ENCODE results near the gene MEG3. TPM values are rescaled to one million over a fixed set of nuclear protein-coding genes. Genes with fewer than 3 reads are reported as not detected.

MEG3 gene
- total RNA-seq, 2 experiments from 2014 or later: not detected

DNA sequence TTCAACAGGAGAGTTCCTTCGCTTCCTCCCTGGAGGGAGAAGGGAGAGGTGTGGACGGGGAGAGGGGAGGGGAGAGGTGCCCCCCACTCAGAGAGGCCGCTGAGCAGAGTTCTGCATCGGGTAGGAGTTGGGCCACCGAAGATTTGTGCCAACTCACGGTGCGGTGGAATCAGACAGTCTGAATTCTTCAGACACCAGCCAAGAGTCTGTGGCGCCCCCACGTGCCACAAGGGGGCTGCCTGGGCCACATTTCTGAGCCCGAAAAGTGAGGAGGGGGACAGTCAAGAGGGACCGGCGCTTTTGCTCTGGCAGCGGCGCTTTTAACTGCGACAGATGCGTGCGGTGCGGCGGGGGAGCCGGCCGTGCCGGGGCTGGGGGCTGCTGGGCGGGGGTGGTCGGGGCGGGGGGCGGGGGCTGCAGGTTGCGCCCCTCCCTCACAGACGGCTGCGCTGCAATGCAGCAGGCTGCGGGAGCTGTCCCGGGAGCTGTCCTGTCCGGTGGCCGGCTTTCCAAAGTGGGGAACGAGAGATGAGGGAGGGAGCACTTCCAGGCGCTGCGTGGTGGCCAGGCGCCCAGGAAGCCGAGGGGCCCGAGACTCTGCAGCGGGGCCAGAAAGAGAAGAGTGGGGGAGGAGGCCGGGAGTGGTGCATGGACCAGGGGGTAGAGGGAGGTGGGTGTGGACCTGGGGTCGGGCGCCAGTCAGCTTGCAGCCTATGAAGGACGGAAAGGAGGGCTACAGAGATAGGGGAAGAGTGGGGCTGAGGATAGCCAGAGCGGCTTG lies 78.6 kb downstream of the MEG3 start:
- no TSS peak for BruUV-seq (replicated peaks)
- H2AFZ ChIP-seq (ENCODE audit: low read length): no peak overlapping the region
- no peak for TF ChIP-seq EZH2phosphoT487 (IDR thresholded peaks at IDR 0.05; ENCODE audit: borderline replicate concordance, low read depth, low read length)
- TF ChIP-seq, protein P1, sequence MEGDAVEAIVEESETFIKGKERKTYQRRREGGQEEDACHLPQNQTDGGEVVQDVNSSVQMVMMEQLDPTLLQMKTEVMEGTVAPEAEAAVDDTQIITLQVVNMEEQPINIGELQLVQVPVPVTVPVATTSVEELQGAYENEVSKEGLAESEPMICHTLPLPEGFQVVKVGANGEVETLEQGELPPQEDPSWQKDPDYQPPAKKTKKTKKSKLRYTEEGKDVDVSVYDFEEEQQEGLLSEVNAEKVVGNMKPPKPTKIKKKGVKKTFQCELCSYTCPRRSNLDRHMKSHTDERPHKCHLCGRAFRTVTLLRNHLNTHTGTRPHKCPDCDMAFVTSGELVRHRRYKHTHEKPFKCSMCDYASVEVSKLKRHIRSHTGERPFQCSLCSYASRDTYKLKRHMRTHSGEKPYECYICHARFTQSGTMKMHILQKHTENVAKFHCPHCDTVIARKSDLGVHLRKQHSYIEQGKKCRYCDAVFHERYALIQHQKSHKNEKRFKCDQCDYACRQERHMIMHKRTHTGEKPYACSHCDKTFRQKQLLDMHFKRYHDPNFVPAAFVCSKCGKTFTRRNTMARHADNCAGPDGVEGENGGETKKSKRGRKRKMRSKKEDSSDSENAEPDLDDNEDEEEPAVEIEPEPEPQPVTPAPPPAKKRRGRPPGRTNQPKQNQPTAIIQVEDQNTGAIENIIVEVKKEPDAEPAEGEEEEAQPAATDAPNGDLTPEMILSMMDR (conservative IDR thresholded peaks at IDR 0.05; ENCODE audit: low read length): 0 out of 2 replicates have a peak, but pooled peaks have one; percentile 42
- H3K27ac ChIP-seq (ENCODE audit: low read depth, low read length, poor library complexity, severe bottlenecking): no peak overlapping the region
- no peak overlapping the region for H3K4me3 ChIP-seq (ENCODE audit: low read depth, low read length, poor library complexity, severe bottlenecking)
- H3K36me3 ChIP-seq (ENCODE audit: insufficient read depth, low read length): no peaks in the 10 kb centered on the region
- intact Hi-C loops (cut with micrococcal nuclease; ENCODE audit: unreplicated experiment): no loop called here
- no peak for DNase-seq (ENCODE audit: low spot score)
- H3K9me3 ChIP-seq (ENCODE audit: low read length): no peaks in the 10 kb centered on the region
- no peak overlapping the region for H3K4me2 ChIP-seq (ENCODE audit: low read length)
- CTCF ChIA-PET (ENCODE audit: unreplicated experiment): no interaction called here
- no peaks in the 10 kb centered on the region for H3K4me1 ChIP-seq (ENCODE audit: insufficient read depth, low read length, poor library complexity, severe bottlenecking)
- H3K79me2 ChIP-seq (ENCODE audit: insufficient read depth, low read depth, low read length): no peaks in the 10 kb centered on the region
- POLR2A ChIA-PET: no interaction called here
- no peaks in the 10 kb centered on the region for H4K20me1 ChIP-seq (ENCODE audit: insufficient read depth, low read length)
- H3K9me2 ChIP-seq (ENCODE audit: insufficient read depth, low read length): no peaks in the 10 kb centered on the region

DNA sequence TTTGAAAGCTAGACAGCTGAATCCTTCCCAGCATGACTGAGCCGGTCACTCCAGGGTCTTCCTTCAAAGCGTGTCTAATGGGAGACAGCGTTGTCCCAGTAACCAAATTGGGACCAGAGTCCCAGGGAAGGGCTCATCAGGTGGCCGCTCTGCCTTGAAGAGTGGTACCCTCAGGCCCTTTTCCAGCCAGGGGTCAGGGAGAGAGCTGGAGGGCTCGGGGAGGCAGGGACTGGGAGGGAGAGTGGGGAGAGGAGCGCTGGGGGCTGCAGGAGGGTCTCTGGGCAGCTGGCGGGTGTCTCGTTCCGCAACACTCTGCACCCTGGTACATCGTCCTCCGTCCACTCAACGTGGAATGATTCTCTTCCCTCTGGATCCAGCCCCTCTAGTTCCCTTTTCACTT lies 79.2 kb downstream of the MEG3 start:
- Histone ChIP-seq H3K4me3 (ENCODE audit: low read depth, low read length, poor library complexity, severe bottlenecking) (no peak overlapping the region), H4K20me1 (ENCODE audit: insufficient read depth, low read length) (no peaks in the 10 kb centered on the region), H2AFZ (ENCODE audit: low read length) (no peak overlapping the region), H3K4me1 (ENCODE audit: insufficient read depth, low read length, poor library complexity, severe bottlenecking) (no peaks in the 10 kb centered on the region), H3K9me2 (ENCODE audit: insufficient read depth, low read length) (no peaks in the 10 kb centered on the region), H3K4me2 (ENCODE audit: low read length) (no peak overlapping the region), H3K9me3 (ENCODE audit: low read length) (no peaks in the 10 kb centered on the region), H3K27ac (ENCODE audit: low read depth, low read length, poor library complexity, severe bottlenecking) (no peak overlapping the region), H3K36me3 (ENCODE audit: insufficient read depth, low read length) (no peaks in the 10 kb centered on the region), H3K79me2 (ENCODE audit: insufficient read depth, low read depth, low read length) (no peaks in the 10 kb centered on the region)
- no TSS peak for BruUV-seq (replicated peaks)
- POLR2A ChIA-PET: no interaction called here
- no peak for DNase-seq (ENCODE audit: low spot score)
- TF ChIP-seq, protein P1 (conservative IDR thresholded peaks at IDR 0.05; ENCODE audit: low read length): no peak
- no peak for TF ChIP-seq EZH2phosphoT487 (IDR thresholded peaks at IDR 0.05; ENCODE audit: borderline replicate concordance, low read depth, low read length)
- CTCF ChIA-PET (ENCODE audit: unreplicated experiment): no interaction called here
- intact Hi-C loops (cut with micrococcal nuclease; ENCODE audit: unreplicated experiment): no loop called here

DNA sequence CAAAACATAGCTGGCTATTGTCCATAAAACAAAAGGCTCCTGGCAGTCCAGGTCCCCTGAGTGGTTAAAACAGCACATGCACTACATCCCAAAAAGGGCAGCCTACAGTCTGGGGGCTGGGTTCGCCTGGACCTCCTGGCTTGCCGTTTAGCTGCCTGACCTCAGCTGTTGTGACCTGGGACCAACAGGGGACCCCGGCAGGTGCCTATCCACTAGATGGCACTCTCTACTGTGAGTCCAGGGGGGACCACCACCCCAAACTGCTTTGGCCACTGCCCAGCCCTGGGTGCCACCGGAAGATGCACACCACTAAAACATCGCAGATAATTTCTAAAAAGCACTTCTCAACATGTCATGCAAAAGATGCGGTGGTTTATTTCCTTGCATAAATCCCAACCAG lies 80.5 kb downstream of the MEG3 start:
- ChIA-PET CTCF (ENCODE audit: unreplicated experiment) (no interaction called here), POLR2A (no interaction called here)
- no peaks in the 10 kb centered on the region for H3K79me2 ChIP-seq (ENCODE audit: insufficient read depth, low read depth, low read length)
- no peaks in the 10 kb centered on the region for H3K4me1 ChIP-seq (ENCODE audit: insufficient read depth, low read length, poor library complexity, severe bottlenecking)
- no peaks in the 10 kb centered on the region for H3K9me2 ChIP-seq (ENCODE audit: insufficient read depth, low read length)
- H3K27ac ChIP-seq (ENCODE audit: low read depth, low read length, poor library complexity, severe bottlenecking): no peak overlapping the region
- no peaks in the 10 kb centered on the region for H3K9me3 ChIP-seq (ENCODE audit: low read length)
- no peaks in the 10 kb centered on the region for H3K36me3 ChIP-seq (ENCODE audit: insufficient read depth, low read length)
- intact Hi-C loops (cut with micrococcal nuclease; ENCODE audit: unreplicated experiment): loop anchor here (2.0 kb wide), 1 partner anchor 722 kb away; no protein-coding TSS in a partner anchor
- H3K4me3 ChIP-seq (ENCODE audit: low read depth, low read length, poor library complexity, severe bottlenecking): no peak overlapping the region
- no peak overlapping the region for H3K4me2 ChIP-seq (ENCODE audit: low read length)
- no TSS peak for BruUV-seq (replicated peaks)
- DNase-seq (ENCODE audit: low spot score): peak; percentile 26
- H2AFZ ChIP-seq (ENCODE audit: low read length): no peak overlapping the region
- H4K20me1 ChIP-seq (ENCODE audit: insufficient read depth, low read length): no peaks in the 10 kb centered on the region
- TF ChIP-seq EZH2phosphoT487 (IDR thresholded peaks at IDR 0.05; ENCODE audit: borderline replicate concordance, low read depth, low read length): no peak
- TF ChIP-seq, protein P1 (conservative IDR thresholded peaks at IDR 0.05; ENCODE audit: low read length): peak; percentile 77

Measured in OCI-LY7 (cell line).